ENCODE results near the gene SDHD. TPM values are rescaled to one million over a fixed set of nuclear protein-coding genes. Genes with fewer than 3 reads are reported as not detected.

Gene SDHD
- polyA plus RNA-seq, 1 of the 3 experiments (the other 2 are of a cell fraction): 169 TPM

GRCh38 chr11:112113539-112114457 is 27.1 kb downstream of the SDHD start:
- Histone ChIP-seq H3K79me2 (ENCODE audit: insufficient read depth) (no peaks in the 10 kb centered on the region), H3K4me3 (ENCODE audit: low read depth in 2 of 2, low read length in 1 of 2) (peak overlapping the region in 1 of 2 experiments; percentile 38; a peak in 1 of 4 replicates), H3K9me3 (no peaks in the 10 kb centered on the region), H3K4me2 (no peak overlapping the region), H3K27me3 (ENCODE audit: insufficient read depth) (no peaks in the 10 kb centered on the region), H3K9ac (no peak overlapping the region), H3K27ac (ENCODE audit: low read depth in 2 of 2, low read length in 1 of 2) (no peak overlapping the region), H2AFZ (ENCODE audit: low read depth) (peak overlapping the region; percentile 54; the same call in 1 of the 2 replicates), H3K36me3 (replicated peaks in 1 of 2; ENCODE audit: control insufficient read depth in 1 of 2, insufficient read depth in 2 of 2, low read length in 1 of 2) (no peaks in the 10 kb centered on the region), H3K9me2 (no peaks in the 10 kb centered on the region), H3F3A (replicated peaks; ENCODE audit: insufficient read depth) (peaks cover 7% of the 10 kb centered on the region), H4K20me1 (ENCODE audit: insufficient read depth) (no peaks in the 10 kb centered on the region), H3K4me1 (ENCODE audit: control insufficient read depth in 1 of 2, insufficient read depth in 2 of 2, low read depth in 1 of 2, low read length in 1 of 2) (peaks cover 0 to 4% of the 10 kb centered on the region in 2 experiments; a peak in 1 of 4 replicates)
- TF ChIP-seq CHD2 (IDR thresholded peaks at IDR 0.05; ENCODE audit: low read length, partially characterized antibody): no peak
- TF ChIP-seq RAD21 (IDR thresholded peaks at IDR 0.05; ENCODE audit: low read length): peak; percentile 76
- no peak for TF ChIP-seq FOXJ3 (CRISPR knock-in tag; IDR thresholded peaks at IDR 0.05)
- TF ChIP-seq TEAD4 (IDR thresholded peaks at IDR 0.05; ENCODE audit: borderline replicate concordance, insufficient read depth): no peak
- TF ChIP-seq, protein P1, sequence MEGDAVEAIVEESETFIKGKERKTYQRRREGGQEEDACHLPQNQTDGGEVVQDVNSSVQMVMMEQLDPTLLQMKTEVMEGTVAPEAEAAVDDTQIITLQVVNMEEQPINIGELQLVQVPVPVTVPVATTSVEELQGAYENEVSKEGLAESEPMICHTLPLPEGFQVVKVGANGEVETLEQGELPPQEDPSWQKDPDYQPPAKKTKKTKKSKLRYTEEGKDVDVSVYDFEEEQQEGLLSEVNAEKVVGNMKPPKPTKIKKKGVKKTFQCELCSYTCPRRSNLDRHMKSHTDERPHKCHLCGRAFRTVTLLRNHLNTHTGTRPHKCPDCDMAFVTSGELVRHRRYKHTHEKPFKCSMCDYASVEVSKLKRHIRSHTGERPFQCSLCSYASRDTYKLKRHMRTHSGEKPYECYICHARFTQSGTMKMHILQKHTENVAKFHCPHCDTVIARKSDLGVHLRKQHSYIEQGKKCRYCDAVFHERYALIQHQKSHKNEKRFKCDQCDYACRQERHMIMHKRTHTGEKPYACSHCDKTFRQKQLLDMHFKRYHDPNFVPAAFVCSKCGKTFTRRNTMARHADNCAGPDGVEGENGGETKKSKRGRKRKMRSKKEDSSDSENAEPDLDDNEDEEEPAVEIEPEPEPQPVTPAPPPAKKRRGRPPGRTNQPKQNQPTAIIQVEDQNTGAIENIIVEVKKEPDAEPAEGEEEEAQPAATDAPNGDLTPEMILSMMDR (IDR thresholded peaks at IDR 0.05): peak; percentile 73
- TF ChIP-seq GATA2 (CRISPR knock-in tag; IDR thresholded peaks at IDR 0.05): no peak
- no peak for TF ChIP-seq NRF1 (IDR thresholded peaks at IDR 0.05; ENCODE audit: low read depth, low read length)
- TF ChIP-seq, protein P2, sequence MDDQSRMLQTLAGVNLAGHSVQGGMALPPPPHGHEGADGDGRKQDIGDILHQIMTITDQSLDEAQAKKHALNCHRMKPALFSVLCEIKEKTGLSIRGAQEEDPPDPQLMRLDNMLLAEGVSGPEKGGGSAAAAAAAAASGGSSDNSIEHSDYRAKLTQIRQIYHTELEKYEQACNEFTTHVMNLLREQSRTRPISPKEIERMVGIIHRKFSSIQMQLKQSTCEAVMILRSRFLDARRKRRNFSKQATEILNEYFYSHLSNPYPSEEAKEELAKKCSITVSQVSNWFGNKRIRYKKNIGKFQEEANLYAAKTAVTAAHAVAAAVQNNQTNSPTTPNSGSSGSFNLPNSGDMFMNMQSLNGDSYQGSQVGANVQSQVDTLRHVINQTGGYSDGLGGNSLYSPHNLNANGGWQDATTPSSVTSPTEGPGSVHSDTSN (IDR thresholded peaks at IDR 0.05): no peak
- TF ChIP-seq MAX (IDR thresholded peaks at IDR 0.05; ENCODE audit: low read depth): no peak
- no peak for TF ChIP-seq USF2 (IDR thresholded peaks at IDR 0.05; ENCODE audit: borderline replicate concordance, low read depth, low read length)
- peak; percentile 72 for TF ChIP-seq SMC3 (IDR thresholded peaks at IDR 0.05; ENCODE audit: low read depth, low read length)
- no peak for TF ChIP-seq TAF1 (IDR thresholded peaks at IDR 0.05; ENCODE audit: borderline replicate concordance, low read depth, low read length)
- TF ChIP-seq GABPA (IDR thresholded peaks at IDR 0.05; ENCODE audit: low read depth): no peak
- no peak for TF ChIP-seq ELF1 (IDR thresholded peaks at IDR 0.05)
- 63% methylated on average over 6 of the region's 6 CpGs for WGBS (ENCODE audit: low lambda C conversion rate)
- ChIA-PET POLR2A (no interaction called here), CTCF (interaction anchor here (0.6 to 7.0 kb wide), 47 partner anchors 8 to 474 kb away, joined by 3 to 76 read pairs (median 4); partner anchors contain the start of genes BCO2, PTS, SDHD and TEX12)
- peak; percentile 64 for DNase-seq
